ENCODE results near the gene CPA5. TPM values are rescaled to one million over a fixed set of nuclear protein-coding genes. Genes with fewer than 3 reads are reported as not detected.
A peak's percentile ranks its signal among the peaks of the same experiment; 100 is the strongest.

CPA5 gene
- total RNA-seq, 1 donor from 2014 or later, result not detected

- H3K9me3 Mint-ChIP-seq, result peaks cover 10% of the 10 kb centered on the region
- H3K36me3 Mint-ChIP-seq, result peaks cover 1% of the 10 kb centered on the region
- no peak for TF ChIP-seq EZH2phosphoT487 (IDR thresholded peaks at IDR 0.05)
- TF ChIP-seq EZH2 (IDR thresholded peaks at IDR 0.05), result no peak
- H3K9ac ChIP-seq, result no peak overlapping the region
- peak overlapping the region; percentile 21 for H3K4me3 ChIP-seq
- H3K36me3 ChIP-seq, result no peaks in the 10 kb centered on the region
- H3F3A ChIP-seq (ENCODE audit: low read depth), result peaks cover 29% of the 10 kb centered on the region
- H2AFZ ChIP-seq (replicated peaks), result peak overlapping the region; percentile 93
- peaks cover 59% of the 10 kb centered on the region for H3K4me1 Mint-ChIP-seq
- H3K27me3 Mint-ChIP-seq (ENCODE audit: insufficient read depth, low read depth), result peaks cover 6% of the 10 kb centered on the region
- peak overlapping the region; percentile 96 for H3K27ac Mint-ChIP-seq
- DNase-seq (ENCODE audit: low spot score), result peak; percentile 86
- H3K27ac ChIP-seq, result peak overlapping the region; percentile 72
- no peaks in the 10 kb centered on the region for H3K79me2 ChIP-seq (ENCODE audit: low read depth)
- peaks cover 27% of the 10 kb centered on the region for H3K4me1 ChIP-seq
- H3K4me2 ChIP-seq, result peak overlapping the region; percentile 73
- peak overlapping the region; percentile 59 for H3K4me3 Mint-ChIP-seq
- H4K20me1 ChIP-seq (ENCODE audit: low read depth), result no peaks in the 10 kb centered on the region
- no peaks in the 10 kb centered on the region for H3K9me3 ChIP-seq (ENCODE audit: low read depth)
- H3K27me3 ChIP-seq, result no peaks in the 10 kb centered on the region
Observed at GRCh38 chr7:130345136-130345535, 520 bp downstream of the CPA5 start.

- Histone ChIP-seq H3K9me3 (ENCODE audit: low read depth) (no peaks in the 10 kb centered on the region), H3K4me3 (peak overlapping the region; percentile 21), H3K4me1 (peaks cover 33% of the 10 kb centered on the region), H2AFZ (replicated peaks) (no peak overlapping the region), H3F3A (ENCODE audit: low read depth) (peaks cover 35% of the 10 kb centered on the region), H3K27ac (peak overlapping the region; percentile 72), H3K36me3 (no peaks in the 10 kb centered on the region), H3K27me3 (no peaks in the 10 kb centered on the region), H3K9ac (no peak overlapping the region), H3K4me2 (peak overlapping the region; percentile 73), H4K20me1 (ENCODE audit: low read depth) (no peaks in the 10 kb centered on the region), H3K79me2 (ENCODE audit: low read depth) (no peaks in the 10 kb centered on the region)
- TF ChIP-seq EZH2phosphoT487 (IDR thresholded peaks at IDR 0.05), result no peak
- no peak for TF ChIP-seq CTCF (IDR thresholded peaks at IDR 0.05)
- no peak for TF ChIP-seq EZH2 (IDR thresholded peaks at IDR 0.05)
- Mint-ChIP-seq H3K36me3 (peaks cover 1% of the 10 kb centered on the region), H3K4me1 (peaks cover 65% of the 10 kb centered on the region), H3K9me3 (peaks cover 10% of the 10 kb centered on the region), H3K4me3 (no peak overlapping the region), H3K27me3 (ENCODE audit: insufficient read depth, low read depth) (peaks cover 6% of the 10 kb centered on the region), H3K27ac (peak overlapping the region; percentile 96)
- no peak for DNase-seq (ENCODE audit: low spot score)
Observed at GRCh38 chr7:130345725-130346124, 1.1 kb downstream of the CPA5 start.

- H3K36me3 Mint-ChIP-seq, result peaks cover 1% of the 10 kb centered on the region
- Histone ChIP-seq H3K79me2 (ENCODE audit: low read depth) (no peaks in the 10 kb centered on the region), H3K27ac (peak overlapping the region; percentile 72), H3K36me3 (no peaks in the 10 kb centered on the region), H3K4me2 (no peak overlapping the region), H3F3A (ENCODE audit: low read depth) (peaks cover 41% of the 10 kb centered on the region), H3K9ac (no peak overlapping the region), H3K4me1 (peaks cover 39% of the 10 kb centered on the region), H3K4me3 (no peak overlapping the region), H2AFZ (replicated peaks) (no peak overlapping the region), H3K9me3 (ENCODE audit: low read depth) (no peaks in the 10 kb centered on the region), H3K27me3 (no peaks in the 10 kb centered on the region), H4K20me1 (ENCODE audit: low read depth) (no peaks in the 10 kb centered on the region)
- TF ChIP-seq CTCF (IDR thresholded peaks at IDR 0.05), result no peak
- TF ChIP-seq EZH2phosphoT487 (IDR thresholded peaks at IDR 0.05), result no peak
- no peak for TF ChIP-seq EZH2 (IDR thresholded peaks at IDR 0.05)
- H3K27me3 Mint-ChIP-seq (ENCODE audit: insufficient read depth, low read depth), result peaks cover 6% of the 10 kb centered on the region
- no peak for DNase-seq (ENCODE audit: low spot score)
- peak overlapping the region; percentile 96 for H3K27ac Mint-ChIP-seq
- H3K4me1 Mint-ChIP-seq, result peaks cover 71% of the 10 kb centered on the region
- peaks cover 10% of the 10 kb centered on the region for H3K9me3 Mint-ChIP-seq
- H3K4me3 Mint-ChIP-seq, result no peak overlapping the region
Observed at GRCh38 chr7:130346177-130346905, 1.7 kb downstream of the CPA5 start.

- H3K9me3 Mint-ChIP-seq, result peaks cover 7% of the 10 kb centered on the region
- no peak overlapping the region for H3K9ac ChIP-seq
- peaks cover 1% of the 10 kb centered on the region for H3K36me3 Mint-ChIP-seq
- H3K9me3 ChIP-seq (ENCODE audit: low read depth), result no peaks in the 10 kb centered on the region
- no peak for DNase-seq (ENCODE audit: low spot score)
- peak overlapping the region; percentile 29 for H3K27ac Mint-ChIP-seq
- H3K27me3 Mint-ChIP-seq (ENCODE audit: insufficient read depth, low read depth), result peaks cover 6% of the 10 kb centered on the region
- H3K27me3 ChIP-seq, result no peaks in the 10 kb centered on the region
- no peak overlapping the region for H3K27ac ChIP-seq
- peaks cover 77% of the 10 kb centered on the region for H3K4me1 Mint-ChIP-seq
- H3K4me1 ChIP-seq, result peaks cover 45% of the 10 kb centered on the region
- no peak overlapping the region for H3K4me2 ChIP-seq
- peaks cover 47% of the 10 kb centered on the region for H3F3A ChIP-seq (ENCODE audit: low read depth)
- H3K36me3 ChIP-seq, result no peaks in the 10 kb centered on the region
- H3K4me3 Mint-ChIP-seq, result no peak overlapping the region
- no peak for TF ChIP-seq CTCF (IDR thresholded peaks at IDR 0.05)
- TF ChIP-seq EZH2phosphoT487 (IDR thresholded peaks at IDR 0.05), result no peak
- TF ChIP-seq EZH2 (IDR thresholded peaks at IDR 0.05), result no peak
- H3K79me2 ChIP-seq (ENCODE audit: low read depth), result no peaks in the 10 kb centered on the region
- no peaks in the 10 kb centered on the region for H4K20me1 ChIP-seq (ENCODE audit: low read depth)
- H2AFZ ChIP-seq (replicated peaks), result no peak overlapping the region
- H3K4me3 ChIP-seq, result no peak overlapping the region
Observed at GRCh38 chr7:130346941-130347340, 2.3 kb downstream of the CPA5 start.
